G401.6 (cell line): ENCODE measurements around the gene UBE3A.

Source experiments
- FAIRE-seq: peaks from 2 replicates; lab custom pipeline; 2012; peaks lifted over from hg19 to GRCh38; lab: Jason Lieb, UNC

The UBE3A gene

DNA sequence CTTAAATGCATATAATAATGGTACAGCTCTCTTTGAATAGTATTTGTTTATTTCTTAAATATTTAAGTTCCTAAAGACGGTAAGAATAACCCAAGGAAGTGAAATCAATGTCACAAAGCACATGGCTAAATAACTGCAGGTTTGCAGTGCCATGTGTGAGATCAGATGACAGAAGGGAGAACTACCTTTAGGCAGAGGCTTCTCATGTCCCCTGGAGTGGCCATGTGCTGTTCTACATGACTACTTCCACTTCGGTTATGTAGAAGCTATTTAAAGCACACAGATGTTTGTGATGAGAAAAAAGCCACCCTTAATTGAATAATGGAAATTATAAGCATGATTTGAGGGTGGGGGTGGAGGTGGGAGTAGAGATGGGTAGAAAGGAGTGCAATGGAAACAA, 109.1 kb downstream of the UBE3A start:
- no peak for FAIRE-seq

DNA sequence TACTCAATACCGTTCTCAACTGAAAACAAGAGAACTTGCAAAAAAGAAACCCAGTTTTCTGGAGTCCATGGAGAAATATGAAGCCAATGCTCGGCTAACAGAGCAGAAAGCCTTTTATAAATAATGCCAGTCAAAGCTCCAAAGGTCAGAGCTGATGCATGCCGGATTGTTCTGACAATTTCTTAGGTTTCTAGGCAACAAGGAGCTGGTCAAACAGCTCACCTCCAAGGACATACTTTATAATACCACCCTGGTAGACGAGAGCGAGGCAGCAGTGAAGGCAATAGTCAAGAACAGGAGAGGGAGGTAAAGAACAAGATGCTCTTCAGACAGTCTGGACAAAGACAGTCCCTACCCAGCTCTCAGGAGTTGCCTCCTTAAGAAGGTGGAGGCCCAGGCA, 111.1 kb downstream of the UBE3A start:
- FAIRE-seq, result no peak

DNA sequence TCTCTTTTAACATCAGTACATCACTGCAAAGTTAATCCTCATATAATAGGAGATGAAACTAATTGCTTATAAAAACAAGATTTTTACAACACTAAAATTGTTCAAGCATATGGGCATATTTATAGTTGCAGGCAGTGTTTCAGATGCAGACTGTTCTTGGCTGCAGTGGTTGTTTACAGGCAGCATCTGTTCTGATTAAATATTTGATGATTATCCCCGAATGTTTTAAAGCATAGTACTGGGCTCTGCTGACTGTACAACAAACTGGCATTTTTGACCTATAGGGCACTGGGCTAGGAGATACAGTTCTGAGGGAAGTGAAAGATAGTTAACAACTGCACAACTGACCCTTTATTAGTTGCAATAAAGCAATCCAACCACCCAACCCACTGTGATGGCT, 113.6 kb downstream of the UBE3A start:
- FAIRE-seq, result no peak

DNA sequence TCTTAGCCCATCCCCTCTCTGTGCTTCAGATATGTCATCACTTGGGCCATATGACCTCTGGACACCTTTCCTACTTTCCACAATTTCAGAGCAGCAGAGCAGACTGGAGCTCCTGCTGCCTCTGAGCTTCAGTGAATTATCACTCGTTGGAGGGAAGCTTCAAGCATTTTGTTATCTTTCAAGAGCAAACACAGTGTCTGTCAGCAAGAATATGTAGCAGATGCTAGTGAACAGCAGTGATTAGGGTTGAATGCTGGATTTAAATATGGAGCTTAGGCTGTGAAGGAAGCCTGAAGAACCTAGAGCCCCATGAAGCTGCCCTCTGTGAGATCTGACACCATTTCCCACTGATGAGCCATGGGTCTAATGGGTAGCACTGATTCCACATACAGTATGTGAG, 115.4 kb downstream of the UBE3A start:
- no peak for FAIRE-seq

DNA sequence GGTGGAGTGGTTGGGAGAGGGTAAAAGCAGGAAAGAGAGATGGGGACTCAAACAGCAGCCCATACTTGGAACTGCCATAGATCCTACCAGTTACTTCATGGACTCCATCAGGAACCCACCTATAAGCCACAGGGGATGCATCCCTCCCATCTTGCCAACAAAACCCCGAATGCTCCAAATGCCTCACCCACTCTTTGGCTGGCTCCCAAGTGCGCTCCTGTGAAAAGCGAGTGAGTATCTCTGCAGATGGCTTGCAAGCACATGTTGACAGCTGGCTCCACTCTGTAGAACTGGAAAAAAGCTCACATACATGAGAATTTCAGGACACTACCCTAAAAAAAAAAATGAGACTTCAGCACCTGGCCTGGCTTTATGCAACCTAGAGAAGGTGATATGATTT, 151.0 kb downstream of the UBE3A start:
- FAIRE-seq, result no peak
